Activated naive CD4-positive, alpha-beta T cell treated with anti-CD3 and anti-CD28 coated beads, Interleukin-2, amount 50 U/mL, for 16 hours (primary cell): Measurements from ENCODE around the gene ZNF513.

ENCODE experiments used
- DNase-seq: peaks from one replicate; pipeline ENCODE4 v3.0.0-alpha.2; 2020

Gene ZNF513

DNA sequence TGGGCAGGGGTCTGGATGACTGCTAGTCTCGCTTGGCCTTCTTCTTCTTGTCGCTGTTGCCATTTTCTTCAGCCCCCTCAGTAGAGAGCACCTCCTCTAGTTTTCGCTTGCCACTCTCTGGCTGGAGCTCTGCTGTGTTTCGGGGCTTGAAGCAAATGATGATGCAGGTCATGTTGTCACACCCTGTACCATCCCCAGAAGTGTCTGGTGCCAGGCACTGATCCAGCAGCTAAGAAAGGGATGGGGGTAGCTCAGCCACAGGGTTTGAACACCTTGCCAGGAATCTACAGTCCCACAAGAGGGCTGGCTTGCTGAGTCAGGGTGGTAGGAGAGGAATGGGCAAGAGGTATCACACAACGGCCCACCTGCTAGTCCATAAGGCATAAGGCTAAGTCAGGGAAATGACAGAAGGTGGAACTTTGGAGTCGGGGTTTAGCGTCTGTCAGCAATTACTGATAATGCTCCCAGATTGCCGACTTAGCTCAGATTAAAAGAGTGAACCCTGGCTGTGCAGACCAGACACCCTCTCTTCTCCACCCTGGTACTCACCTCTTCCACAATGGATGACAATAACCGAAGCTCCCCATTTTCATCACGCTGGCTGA is 1.1 kb upstream of the ZNF513 start:
- no peak for DNase-seq

DNA sequence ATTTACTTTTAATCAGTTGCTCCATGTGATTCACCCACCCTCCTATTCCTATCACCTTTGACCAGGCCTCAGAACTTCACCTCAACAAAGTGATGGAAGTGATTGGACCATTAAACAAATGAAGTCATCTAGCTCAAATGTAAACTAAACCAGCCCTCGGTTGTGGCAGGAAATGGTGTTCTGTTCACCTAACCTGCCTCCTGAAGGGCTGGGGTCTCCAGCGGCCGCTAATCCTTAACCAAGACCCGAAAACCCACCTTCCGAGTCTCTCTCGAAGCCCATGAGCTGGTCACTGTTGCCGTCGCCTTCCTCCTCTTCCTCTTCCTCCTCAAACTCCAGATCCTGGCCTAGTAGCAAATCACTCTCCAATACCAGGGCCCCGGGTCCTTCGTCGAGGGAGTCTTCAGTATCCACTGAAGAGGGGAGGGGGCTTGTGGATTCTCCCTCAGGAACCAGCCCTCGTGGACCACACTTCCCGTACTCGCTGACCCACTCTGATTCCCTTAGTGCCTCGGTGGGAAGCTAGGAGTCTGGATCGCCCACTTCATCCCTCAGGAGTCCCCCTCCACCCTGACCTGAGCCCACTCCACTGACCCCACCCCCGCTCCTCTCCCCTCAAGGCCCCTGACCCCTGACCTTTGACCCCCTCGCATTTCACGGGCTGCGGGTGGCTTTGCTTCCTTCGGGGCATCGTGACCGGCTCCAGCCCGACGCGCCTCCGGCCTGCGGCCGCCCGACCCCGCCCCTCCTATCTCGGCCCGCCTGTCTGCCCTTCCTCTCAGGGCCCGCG is 503 bp downstream of the ZNF513 start:
- no peak for DNase-seq

DNA sequence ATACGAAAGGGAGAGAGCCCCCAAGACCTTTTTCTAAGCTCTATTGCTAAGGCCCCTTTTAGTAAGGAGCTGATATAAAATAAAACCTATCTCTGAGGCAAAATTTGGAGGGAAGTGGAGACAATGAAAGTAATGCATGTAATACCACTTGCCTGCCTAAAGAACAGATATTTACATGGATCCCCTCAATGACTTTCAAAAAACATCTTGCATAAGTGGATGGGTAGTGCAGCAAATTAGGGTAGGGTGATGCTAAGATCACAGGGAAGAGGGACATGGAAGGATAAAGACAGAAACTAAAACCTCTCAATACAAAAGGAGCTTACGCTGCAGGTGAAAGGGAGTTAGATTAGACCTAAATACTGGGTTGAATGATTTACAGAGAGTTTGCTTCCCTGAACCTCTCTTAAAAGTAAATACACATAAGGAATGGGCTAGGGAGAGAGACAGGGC is 1.1 kb downstream of the ZNF513 start:
- DNase-seq: no peak

DNA sequence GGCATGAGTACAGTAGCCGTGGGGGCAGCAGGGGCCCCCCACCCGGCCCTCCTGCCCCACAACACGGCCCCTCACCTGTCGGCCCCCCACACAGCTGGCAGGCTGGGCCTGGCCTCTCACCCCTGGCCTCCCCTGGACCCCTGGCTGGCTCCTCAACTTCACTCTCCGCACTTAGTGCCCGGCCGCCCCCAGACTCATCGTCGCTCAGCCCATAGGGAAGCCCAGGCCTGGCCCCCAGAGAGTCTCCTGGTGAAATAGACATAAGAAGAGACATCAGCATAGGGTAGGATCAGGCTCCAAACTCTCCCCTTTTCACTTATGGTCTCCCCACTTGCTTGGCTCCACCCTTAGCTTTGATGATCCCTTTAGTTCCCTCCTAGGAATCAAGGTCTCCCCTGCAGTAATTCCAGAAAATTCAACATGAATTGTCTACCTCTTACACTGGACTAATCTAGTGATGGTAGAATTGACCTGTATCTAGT is 1.7 kb downstream of the ZNF513 start:
- DNase-seq: no peak

DNA sequence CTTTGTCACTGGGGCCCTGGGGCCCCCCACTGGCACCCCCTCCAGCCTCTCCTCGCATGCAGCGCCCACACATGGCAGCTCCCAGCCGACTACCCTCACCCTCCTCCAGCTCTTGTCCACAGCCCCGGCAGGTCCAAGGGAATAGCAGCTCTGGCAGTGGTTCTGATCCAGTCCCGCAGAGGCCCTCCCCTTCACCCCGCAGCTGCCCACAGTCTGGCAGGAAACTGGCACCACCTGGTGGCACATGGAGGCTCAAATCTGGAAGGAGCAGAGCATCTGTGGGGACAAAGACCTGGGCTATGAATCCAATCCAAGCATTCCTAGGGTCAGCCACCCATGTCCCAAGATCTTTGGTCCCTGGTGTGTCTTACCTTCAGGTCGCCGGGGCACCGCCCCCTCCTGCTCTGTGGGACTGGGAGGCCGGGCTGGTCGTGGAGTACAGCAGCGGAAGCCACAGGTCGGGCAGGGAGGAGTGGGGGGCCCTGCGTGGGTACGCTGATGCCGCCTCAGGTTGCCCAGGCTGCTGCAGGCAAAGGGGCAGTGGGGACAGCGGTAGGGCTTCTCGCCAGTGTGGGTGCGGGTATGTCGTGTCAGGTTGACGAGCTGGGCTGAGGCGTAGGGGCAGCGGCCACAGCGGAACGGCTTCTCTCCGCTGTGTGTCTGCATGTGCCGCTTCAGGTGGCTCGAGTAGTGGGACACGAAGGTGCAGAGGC is 2.3 kb downstream of the ZNF513 start:
- no peak for DNase-seq

DNA sequence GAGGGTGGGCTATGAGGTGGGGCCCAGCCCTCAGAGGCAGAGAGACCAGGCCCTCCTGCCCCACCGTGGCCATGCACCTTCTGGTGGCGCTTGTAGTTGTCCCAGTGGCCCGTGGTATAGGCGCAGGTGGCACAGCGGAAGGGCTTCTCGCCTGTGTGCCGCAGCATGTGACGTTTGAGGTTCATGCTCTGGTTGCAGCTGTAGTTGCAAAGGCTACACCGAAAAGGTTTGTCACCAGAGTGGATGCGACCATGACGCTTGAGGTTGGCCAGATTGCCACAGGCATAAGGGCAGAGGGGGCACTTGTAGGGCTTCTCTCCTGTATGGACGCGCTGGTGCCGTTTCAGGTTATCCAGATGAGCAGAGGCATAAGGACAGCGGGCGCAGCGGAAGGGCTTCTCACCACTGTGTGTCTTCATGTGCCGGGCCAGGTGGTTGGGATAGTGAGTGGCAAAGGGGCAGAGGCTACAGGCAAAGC is 2.9 kb downstream of the ZNF513 start:
- no peak for DNase-seq

DNA sequence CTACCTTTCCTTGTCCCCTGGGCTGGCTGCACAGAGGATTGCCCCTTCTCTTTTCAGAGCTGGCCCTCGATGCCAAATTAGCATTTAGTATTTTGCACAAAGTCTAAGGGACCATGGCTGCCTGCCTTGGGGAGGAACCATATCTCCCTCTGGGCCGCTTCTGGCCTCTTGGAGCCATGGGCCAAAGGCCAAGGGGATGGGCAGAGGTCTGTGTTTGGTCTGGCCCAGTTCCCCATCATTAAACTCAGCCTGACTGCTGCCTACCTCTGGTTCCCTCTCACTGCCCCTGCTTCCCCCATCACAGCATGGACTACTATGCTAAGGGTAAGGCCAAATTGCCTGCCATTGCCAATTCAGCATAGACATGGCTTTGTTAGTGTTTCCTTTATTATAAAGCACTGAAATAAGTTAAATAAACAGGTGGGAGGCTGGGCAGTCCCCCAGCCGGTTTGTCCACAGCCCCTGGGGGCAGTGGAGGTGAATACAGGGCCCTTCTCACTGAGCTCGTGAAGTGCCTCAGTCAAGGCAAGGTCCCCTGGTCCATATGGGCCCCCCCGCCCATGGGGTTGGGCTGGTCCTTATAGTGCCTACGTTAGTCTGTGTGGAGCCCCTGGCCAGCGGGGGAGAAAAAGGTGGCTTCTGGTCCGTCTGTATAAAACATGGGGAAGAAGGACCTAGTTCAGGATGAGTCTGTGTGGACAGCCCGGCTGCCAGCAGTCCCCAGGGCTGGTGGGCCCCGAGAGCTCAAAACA is 3.5 kb downstream of the ZNF513 start:
- no peak for DNase-seq

DNA sequence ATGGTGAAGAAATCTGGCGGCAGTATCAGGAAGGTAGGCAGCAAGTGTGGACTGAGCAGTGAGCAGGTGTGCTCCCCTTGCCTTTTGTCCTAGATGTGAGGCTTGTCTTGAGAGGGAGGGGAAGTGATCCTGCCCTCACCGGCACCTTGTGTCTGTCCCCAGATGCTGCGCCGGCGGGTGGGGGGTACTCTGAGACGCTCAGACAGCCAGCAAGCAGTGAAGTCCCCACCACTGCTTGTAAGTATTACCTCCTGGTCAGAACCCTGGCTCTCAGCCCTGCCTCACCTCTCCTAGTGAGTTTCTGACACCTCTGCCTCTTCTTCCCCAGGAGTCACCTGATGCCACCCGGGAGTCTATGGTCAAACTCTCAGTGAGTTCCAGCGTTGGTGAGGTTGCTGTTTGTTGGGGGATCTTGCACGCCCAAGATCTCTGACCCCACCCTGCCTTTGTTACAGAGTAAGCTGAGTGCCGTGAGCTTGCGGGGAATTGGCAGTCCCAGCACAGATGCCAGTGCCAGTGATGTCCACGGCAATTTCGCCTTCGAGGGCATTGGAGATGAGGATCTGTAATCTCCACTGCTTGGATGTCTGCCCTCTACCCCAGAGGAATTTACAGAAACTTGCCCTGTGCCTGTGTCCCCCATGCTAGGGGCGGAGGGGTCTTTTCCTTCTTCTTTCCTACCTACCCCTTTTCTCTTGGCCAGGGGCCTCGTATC is 4.2 kb downstream of the ZNF513 start:
- no peak for DNase-seq

DNA sequence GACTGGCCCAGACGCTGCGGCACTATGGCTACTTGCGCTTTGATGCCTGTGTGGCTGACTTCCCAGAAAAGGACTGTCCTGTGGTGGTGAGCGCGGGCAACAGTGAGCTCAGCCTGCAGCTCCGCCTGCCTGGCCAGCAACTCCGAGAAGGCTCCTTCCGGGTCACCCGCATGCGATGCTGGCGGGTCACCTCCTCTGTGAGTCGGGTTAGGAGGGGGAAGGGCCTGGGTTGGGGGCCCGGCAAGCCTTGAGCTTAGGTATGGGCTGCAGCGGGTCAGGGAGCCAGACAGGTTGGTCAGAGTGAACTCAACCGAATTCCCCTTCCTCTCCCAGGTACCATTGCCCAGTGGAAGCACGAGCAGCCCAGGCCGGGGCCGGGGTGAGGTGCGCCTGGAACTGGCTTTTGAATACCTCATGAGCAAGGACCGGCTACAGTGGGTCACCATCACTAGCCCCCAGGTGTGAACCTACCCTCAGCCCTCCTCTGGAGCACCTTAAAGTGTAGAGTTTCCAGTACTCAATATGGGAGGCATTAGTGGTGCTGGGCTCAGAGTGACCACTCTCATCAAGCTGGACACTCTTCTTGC is 4.9 kb downstream of the ZNF513 start:
- no peak for DNase-seq

DNA sequence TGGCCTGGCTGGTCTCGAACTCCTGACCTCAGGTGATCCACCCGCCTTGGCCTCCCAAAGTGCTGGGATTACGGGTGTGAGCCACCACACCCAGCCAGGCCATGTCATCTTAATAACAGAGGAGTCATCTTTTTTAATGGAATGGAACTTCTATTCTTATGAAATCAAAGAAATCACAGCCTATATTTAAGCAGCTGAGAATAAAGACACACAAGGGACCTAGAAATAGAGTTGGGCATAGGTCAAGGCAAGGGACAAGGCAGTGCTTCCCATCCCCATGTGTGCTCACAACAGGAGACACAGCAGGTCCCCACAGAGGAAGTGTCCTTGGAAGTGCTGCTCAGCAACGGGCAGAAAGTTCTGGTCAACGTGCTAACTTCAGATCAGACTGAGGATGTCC is 7.0 kb downstream of the ZNF513 start:
- no peak for DNase-seq

DNA sequence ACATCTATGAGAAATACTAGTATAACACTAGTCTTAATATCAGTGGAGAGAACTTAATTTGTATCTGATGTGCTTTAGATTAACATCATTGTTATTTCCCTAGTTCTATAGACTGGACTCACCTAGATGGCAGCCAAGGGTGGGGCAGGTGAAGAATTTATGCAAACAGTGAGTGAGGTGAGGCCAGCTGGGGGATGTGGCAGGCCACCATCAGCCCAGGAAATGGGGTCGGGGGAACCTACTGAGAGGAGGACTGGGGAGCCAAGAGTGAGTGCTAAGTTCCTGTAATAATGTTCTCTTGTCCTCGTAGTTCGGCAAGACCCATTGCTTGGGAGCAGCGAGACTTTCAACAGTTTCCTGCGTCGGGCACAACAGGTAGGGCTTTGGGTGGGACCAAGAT is 7.6 kb downstream of the ZNF513 start:
- no peak for DNase-seq

DNA sequence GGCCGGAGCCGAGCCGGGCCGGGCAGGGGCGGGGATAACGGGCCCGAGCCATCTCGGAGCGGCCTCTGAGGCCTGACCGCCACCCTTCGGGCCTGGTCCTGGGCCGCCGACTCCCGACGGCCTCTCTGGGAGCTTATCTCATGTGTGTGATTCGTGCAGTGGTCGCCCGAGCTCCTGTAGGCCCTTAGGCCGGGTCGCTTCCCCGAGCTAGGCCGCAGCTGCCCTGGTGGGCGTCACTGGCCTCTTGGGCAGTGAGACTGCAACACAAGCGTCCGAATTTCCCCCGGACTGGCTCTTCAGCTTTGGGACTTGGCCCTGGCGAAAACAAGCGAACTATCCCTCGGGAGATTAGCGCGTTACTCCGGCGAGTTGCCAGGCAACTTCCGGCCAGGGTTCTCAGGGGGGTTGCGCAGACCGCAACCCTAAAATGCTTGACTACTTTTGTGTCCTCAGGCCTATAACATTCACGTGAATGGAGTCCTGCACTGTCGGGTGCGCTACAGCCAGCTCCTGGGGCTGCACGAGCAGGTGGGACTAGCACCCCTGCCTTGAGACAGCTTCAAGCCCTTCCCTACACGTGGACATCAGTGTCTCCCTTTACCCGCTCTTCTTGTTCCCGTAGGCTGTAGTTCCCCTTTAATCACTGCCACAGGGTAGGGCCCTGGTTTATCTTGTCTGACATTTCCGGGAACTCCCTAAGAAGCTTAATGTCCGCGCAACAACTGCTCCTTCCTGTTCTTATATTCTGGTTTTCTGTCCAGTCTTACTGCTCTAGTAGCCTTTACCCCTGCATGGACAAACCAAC is 9.5 kb downstream of the ZNF513 start:
- DNase-seq: peak; percentile 35

DNA sequence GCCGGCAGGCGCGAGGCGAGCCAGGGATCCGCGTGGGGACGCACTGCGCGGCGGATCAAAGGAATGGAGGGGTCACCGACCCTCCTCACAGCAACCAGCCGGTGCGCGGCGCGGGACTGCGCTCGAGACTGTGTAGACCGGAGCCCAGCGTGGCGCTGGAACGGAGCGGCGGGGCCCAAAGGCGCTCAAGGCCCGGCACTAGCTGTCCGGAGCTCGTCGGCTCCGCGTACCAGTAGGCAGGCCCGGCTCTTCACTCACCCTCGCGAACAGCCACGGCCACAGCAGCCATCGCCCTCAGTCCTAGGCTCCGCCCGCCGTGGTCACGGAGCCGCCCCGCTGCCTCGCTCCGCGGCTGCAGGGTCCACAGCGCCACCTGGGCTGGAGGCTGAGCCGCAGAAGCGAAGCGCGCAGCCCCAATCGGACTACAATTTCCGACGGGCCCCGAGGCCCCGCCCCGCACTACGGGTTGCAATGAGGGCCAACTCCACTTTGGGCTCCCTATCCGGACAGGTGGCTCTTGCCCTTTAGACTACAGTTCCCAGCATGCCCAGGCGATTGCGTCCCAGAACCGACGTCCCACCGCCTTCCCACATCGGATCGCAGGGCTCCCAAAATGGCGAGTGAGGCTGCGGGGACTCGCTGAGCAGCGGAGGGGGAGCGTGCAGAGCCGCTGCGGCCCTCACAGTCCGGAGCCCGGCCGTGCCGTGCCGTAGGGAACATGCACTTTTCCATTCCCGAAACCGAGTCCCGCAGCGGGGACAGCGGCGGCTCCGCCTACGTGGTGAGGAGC is 10.3 kb downstream of the ZNF513 start, which contains the start of the genes EIF2B4 and SNX17:
TSS of gene EIF2B4 (minus strand) at position 313 of the 790 bp plus-strand sequence. CDS start at position 289, 24 bp downstream.
TSS of gene SNX17 (plus strand) at position 591 of the 790 bp plus-strand sequence. CDS start at position 719, 128 bp downstream.
- DNase-seq: peak; percentile 100

DNA sequence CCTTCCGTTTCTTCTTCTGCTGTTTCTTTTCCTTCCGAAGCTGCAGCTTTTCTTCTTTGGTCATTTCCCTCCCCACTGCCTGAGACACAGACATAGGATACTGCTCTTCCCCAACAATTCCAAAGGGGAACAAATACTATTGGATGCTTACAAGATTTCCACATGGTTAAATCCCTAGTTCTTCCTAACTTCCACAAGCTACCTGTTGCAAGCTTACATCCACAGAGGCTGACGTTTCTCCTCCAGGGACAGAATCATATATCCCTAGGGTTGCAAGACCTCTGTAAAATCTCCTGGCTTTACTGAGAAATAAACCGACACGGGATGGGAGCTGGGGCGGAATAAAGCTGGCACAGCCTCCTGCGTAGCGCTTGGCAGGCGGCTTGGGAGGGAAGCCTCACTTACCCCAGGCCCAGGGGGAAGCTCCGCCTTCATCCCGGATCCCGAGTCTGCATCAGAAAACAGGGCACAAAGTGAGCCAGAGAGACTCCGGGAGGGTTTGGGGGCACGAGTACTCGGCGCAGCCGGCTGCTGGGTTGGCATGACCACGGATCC is 11.0 kb downstream of the ZNF513 start:
- no peak for DNase-seq

DNA sequence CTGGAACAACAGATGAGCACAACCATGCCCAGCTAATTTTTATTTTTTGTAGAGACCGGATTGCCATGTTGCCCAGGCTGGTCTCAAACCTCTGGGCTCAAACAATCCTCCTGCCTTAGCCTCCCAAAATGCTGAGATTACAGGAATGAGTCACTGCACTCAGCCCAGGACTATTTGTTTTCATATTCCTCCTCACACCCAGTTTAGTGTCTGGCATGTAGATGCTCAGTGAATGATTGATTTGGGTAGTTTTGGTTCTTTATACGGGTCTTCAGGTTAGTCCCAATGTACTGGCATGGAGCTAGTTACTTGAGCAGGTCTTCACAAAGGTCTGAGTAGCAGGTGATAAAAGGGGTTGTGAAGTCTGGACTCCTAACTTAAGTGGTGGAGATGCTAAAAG is 16.6 kb downstream of the ZNF513 start:
- DNase-seq: no peak

DNA sequence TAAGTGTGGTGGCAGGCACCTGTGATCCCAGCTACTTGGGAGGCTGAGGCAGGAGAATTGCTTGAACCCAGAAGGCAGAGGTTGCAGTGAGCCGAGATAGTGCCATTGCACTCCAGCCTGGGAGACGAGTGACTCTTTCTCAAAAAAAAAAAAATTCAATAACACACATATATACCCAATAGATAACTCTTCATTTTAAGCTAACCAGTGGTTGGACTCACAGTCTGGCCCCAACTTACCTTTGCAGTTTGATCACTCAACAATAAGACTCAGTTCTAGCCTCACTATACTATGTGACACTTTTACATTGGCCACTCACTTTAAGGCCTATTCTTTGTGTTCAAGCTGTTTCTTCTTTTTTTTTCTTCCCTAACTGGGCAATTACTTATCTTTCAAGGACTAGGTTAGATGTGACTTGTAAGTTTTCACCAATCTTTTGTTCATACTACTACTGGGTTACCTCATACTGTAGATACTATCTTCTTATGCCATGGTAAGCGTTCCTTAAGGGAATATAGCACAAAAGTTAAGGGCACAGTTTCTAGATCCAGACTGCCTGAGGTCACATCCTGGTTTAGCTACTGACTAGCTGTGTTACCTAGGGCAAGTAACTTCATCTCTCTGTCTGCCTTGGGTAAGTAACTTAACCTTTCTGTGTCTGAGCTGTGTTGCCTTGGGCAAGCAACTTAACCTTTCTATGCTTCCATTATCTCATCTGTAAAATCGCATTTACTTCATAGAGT is 17.7 kb downstream of the ZNF513 start:
- DNase-seq: no peak

DNA sequence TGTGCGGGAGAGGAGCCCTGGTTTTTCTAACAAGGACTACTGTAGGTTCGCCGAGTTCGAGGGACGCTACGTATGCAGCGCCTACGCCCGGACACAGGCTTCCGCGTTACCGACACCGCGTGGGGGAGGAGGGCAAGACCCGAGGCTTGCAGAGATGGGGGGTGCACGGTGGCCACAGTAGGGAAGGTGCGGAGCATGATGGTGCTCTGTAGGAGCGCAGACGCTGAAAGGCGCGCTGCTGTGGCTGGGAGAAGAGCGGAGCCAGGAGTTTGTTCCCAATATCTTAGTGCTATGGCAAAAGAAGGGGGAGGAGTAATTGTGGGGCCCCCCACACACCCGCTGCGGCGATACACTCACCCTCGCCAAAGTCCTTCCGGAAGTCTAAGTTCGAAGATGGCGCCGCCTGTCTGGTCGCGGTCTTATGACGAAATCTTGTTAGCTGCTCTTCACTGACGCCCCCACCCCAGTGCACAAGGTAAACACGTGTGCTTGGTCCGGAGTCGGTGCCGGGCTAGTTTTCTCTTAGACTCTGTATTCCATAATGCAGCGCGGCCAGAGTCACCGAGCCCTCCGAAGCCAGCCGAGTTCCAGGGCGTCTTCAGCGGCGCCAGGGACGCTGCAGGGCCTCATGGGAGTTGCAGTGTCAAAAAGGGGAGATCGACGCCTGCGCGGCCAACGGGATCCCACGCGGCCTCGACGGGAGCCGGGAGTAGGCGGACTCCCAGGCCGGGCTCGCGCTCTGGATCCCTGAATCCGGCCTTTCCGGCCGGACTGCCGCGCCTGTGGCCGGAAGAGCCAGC is 24.0 kb downstream of the ZNF513 start, which contains the start of gene GTF3C2:
TSS of gene GTF3C2 (minus strand) at position 383 of the 800 bp plus-strand sequence. CDS start 13,210 bp downstream, outside the sequence.
- DNase-seq: peak; percentile 91

DNA sequence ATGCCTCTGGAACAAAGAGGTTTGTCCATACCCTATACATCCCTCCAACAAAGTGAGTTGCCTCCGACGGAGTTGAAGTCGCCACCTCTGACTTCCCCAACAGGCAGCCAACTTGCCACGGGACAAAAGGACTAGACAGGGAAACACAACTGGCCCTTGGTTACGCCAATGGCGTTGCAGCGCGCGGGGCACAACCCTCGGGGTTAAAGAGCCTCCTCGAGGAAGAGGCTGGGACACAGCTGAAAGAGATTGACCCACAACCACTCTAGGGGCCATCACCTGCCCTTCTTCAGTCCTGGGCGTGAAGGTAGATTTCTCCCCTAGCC is 24.5 kb downstream of the ZNF513 start:
- no peak for DNase-seq
